Adrenal gland (tissue), 5 donors: ENCODE data around the gene SRGAP3.

Experiments
- CTCF ChIP-seq, 6 experiments: fragments of 450-650 bp in 4 of 6; fragments of 200-600 bp in 2 of 6; sonication (generic) in 1 of 6; IDR thresholded peaks; 1 replicate in 5 of 6; 2 replicates in 1 of 6; pipeline versions ENCODE4 v1.5.1 to v1.8.0; 2016 to 2021; ENCODE audit warnings: antibody characterized with exemption in 6 of 6, mild to moderate bottlenecking in 2 of 6, moderate library complexity in 1 of 6
- POLR2A ChIP-seq, 2 donors: fragments of 450-650 bp; IDR thresholded peaks; one replicate each; pipeline ENCODE4 v1.6.1; 2017; ENCODE audit warnings: antibody characterized with exemption in 2 of 2, mild to moderate bottlenecking in 2 of 2, moderate library complexity in 1 of 2
- donor health status: DM: no; HTN: no; CAD: no.

- TF ChIP-seq CTCF (IDR thresholded peaks at IDR 0.05) (no peak), POLR2A (IDR thresholded peaks at IDR 0.05) (no peak)
Observed at GRCh38 chr3:9019259-9019961, 230.0 kb downstream of the SRGAP3 start.
